Glutamatergic neuron (in vitro differentiated cells): ENCODE results near the gene ZNF77. TPM values are rescaled to one million over a fixed set of nuclear protein-coding genes. Genes with fewer than 3 reads are reported as not detected.
A peak's percentile ranks its signal among the peaks of the same experiment; 100 is the strongest.

ENCODE experiments used
- DNase-seq: peaks from one replicate; pipeline ENCODE4 v3.0.0; 2022
- H3K27ac Mint-ChIP-seq: one replicate; pipeline ENCODE4 v1.8.0; 2020; ENCODE audit warnings: mild to moderate bottlenecking, mixed read lengths, inconsistent platforms; ENCODE audit not compliant: unreplicated experiment
- H3K27me3 Mint-ChIP-seq: one replicate; pipeline ENCODE4 v1.8.0; 2020; ENCODE audit warnings: mild to moderate bottlenecking, moderate library complexity, mixed read lengths, inconsistent platforms; ENCODE audit not compliant: unreplicated experiment
- H3K36me3 Mint-ChIP-seq: one replicate; pipeline ENCODE4 v1.8.0; 2020; ENCODE audit warnings: mild to moderate bottlenecking, mixed read lengths, inconsistent platforms; ENCODE audit not compliant: unreplicated experiment
- H3K4me1 Mint-ChIP-seq: one replicate; pipeline ENCODE4 v1.8.0; 2020; ENCODE audit warnings: mild to moderate bottlenecking, low read depth, mixed read lengths, inconsistent platforms; ENCODE audit not compliant: unreplicated experiment
- H3K4me3 Mint-ChIP-seq: one replicate; pipeline ENCODE4 v1.8.0; 2020; ENCODE audit warnings: mild to moderate bottlenecking, mixed read lengths, inconsistent platforms; ENCODE audit not compliant: unreplicated experiment
- H3K9me3 Mint-ChIP-seq: one replicate; pipeline ENCODE4 v1.8.0; 2020; ENCODE audit warnings: mild to moderate bottlenecking, moderate library complexity, mixed read lengths, inconsistent platforms; ENCODE audit not compliant: unreplicated experiment
- CTCF ChIP-seq: fragments of 200-600 bp; sonication (generic); IDR thresholded peaks from one replicate; pipeline ENCODE4 v1.5.0; 2021; ENCODE audit not compliant: partially characterized antibody, unreplicated experiment
- total RNA-seq: library from RNA; stranded (reverse); fragmentation: NEBNext Ultra II Directional; extraction: Animal tissue kit (Norgen Biotek cat#: 25700); gene quantifications from one replicate; pipeline ENCODE4 v1.2.1, GENCODE V29; 2021; ENCODE audit not compliant: unreplicated experiment

The ZNF77 gene
- total RNA-seq, 1 donor from 2014 or later: 4.8 TPM

- no peak for TF ChIP-seq CTCF
- Mint-ChIP-seq H3K27ac (no peak overlapping the region), H3K27me3 (peaks cover 19% of the 10 kb centered on the region), H3K36me3 (no peaks in the 10 kb centered on the region), H3K9me3 (peaks cover 8% of the 10 kb centered on the region), H3K4me1 (peaks cover 6% of the 10 kb centered on the region), H3K4me3 (no peak overlapping the region)
- no peak for DNase-seq
Measured at GRCh38 chr19:2977746-2978138, 33.0 kb upstream of the ZNF77 start.

- peak; percentile 98 for DNase-seq
- Mint-ChIP-seq H3K27ac (no peak within 1 kb of the TSS), H3K9me3 (peaks cover 8% of the 10 kb centered on the region), H3K27me3 (peaks cover 19% of the 10 kb centered on the region), H3K4me1 (peaks cover 6% of the 10 kb centered on the region), H3K36me3 (no peaks in the 10 kb centered on the region), H3K4me3 (peak within 1 kb of the TSS; percentile 75)
- no peak for TF ChIP-seq CTCF
Measured at GRCh38 chr19:2977001-2977745, 32.4 kb upstream of the ZNF77 start, which contains the start of gene TLE6. Gene TLE6 (plus strand): TSS chr19:2977564. CDS start chr19:2978234, 670 bp downstream.

- peaks cover 4% of the 10 kb centered on the region for H3K4me1 Mint-ChIP-seq
- DNase-seq: no peak
- H3K27me3 Mint-ChIP-seq: peaks cover 17% of the 10 kb centered on the region
- no peak overlapping the region for H3K27ac Mint-ChIP-seq
- no peak for TF ChIP-seq CTCF
- H3K4me3 Mint-ChIP-seq: peak overlapping the region; percentile 75
- H3K9me3 Mint-ChIP-seq: peaks cover 6% of the 10 kb centered on the region
- H3K36me3 Mint-ChIP-seq: no peaks in the 10 kb centered on the region
Measured at GRCh38 chr19:2976609-2977000, 31.8 kb upstream of the ZNF77 start.

GRCh38 chr19:2974342-2975041, 29.7 kb upstream of the ZNF77 start:
- H3K27me3 Mint-ChIP-seq: peaks cover 13% of the 10 kb centered on the region

More at GRCh38 chr19:2974342-2975041, 29.7 kb upstream of the ZNF77 start:
- Mint-ChIP-seq H3K9me3 (peaks cover 6% of the 10 kb centered on the region), H3K4me3 (no peak overlapping the region), H3K4me1 (peaks cover 4% of the 10 kb centered on the region), H3K27ac (no peak overlapping the region), H3K36me3 (no peaks in the 10 kb centered on the region)
- no peak for DNase-seq
- TF ChIP-seq CTCF: no peak
